Activated CD4-positive, alpha-beta T cell treated with anti-CD3 and anti-CD28 coated beads, Interleukin-2, amount 50 U/mL, for 24 hours (primary cell): ENCODE results near the gene CBX7.
A peak's percentile ranks its signal among the peaks of the same experiment; 100 is the strongest.

ENCODE experiments used
- DNase-seq, 2 donors: peaks; one replicate each; pipeline ENCODE4 v3.0.0-alpha.2; 2020; ENCODE audit warnings: low read depth in 1 of 2, low spot score in 1 of 2

The CBX7 gene

GRCh38 chr22:39094717-39095389 lies 57.6 kb downstream of the CBX7 start:
- DNase-seq = no peak

GRCh38 chr22:39092111-39092862 lies 60.2 kb downstream of the CBX7 start:
- DNase-seq = no peak

GRCh38 chr22:39091126-39092081 lies 61.1 kb downstream of the CBX7 start:
- no peak for DNase-seq

- DNase-seq = peak; percentile 44 to 49
Observed at GRCh38 chr22:39090426-39091064, 61.9 kb downstream of the CBX7 start.

GRCh38 chr22:39089928-39090327 lies 62.6 kb downstream of the CBX7 start:
- DNase-seq = no peak

- no peak for DNase-seq
Observed at GRCh38 chr22:39088685-39089032, 63.8 kb downstream of the CBX7 start.

- DNase-seq = no peak
Observed at GRCh38 chr22:39087881-39088684, 64.4 kb downstream of the CBX7 start.

GRCh38 chr22:39087098-39087497 lies 65.4 kb downstream of the CBX7 start:
- DNase-seq = no peak

GRCh38 chr22:39084666-39085065 lies 67.8 kb downstream of the CBX7 start:
- no peak for DNase-seq

GRCh38 chr22:39083212-39084165 lies 69.0 kb downstream of the CBX7 start:
- DNase-seq = no peak

GRCh38 chr22:39081598-39081997 lies 70.9 kb downstream of the CBX7 start:
- DNase-seq = no peak

- no peak for DNase-seq
Observed at GRCh38 chr22:39081016-39081415, 71.5 kb downstream of the CBX7 start.
